Activated CD8-positive, alpha-beta T cell treated with anti-CD3 and anti-CD28 coated beads for 36 hours (primary cell): ENCODE data around the gene CCL18. TPM values are rescaled to one million over a fixed set of nuclear protein-coding genes. Genes with fewer than 3 reads are reported as not detected.
"Not testable (repeated sequence)": the region's sequence is repeated elsewhere in the genome, so short reads cannot be mapped to it uniquely, and the experiment has no call there.

Experiments used
- ATAC-seq: fragments of 200-7000 bp; cut with Tn5 transposase; one replicate; pipeline ENCODE4 v1.10.0; 2021; ENCODE audit warnings: mild to moderate bottlenecking, moderate library complexity
- CTCF ChIA-PET: fragments of 350-600 bp; sonication (Branson Sonifier 250); formaldehyde crosslinking; loops from one replicate; lab custom pipeline; 2021; ENCODE audit warnings: antibody characterized with exemption; lab: Charles Lee
- POLR2A ChIA-PET: fragments of 350-600 bp; sonication (Branson Sonifier 250); formaldehyde crosslinking; loops from one replicate; lab custom pipeline; 2021; ENCODE audit warnings: antibody characterized with exemption; lab: Charles Lee
- DNase-seq: peaks from one replicate; pipeline ENCODE4 v3.0.0-alpha.2; 2020
- H3K27ac Mint-ChIP-seq: one replicate; pipeline ENCODE4 v1.8.0; 2021; ENCODE audit warnings: mild to moderate bottlenecking, mixed read lengths
- H3K27me3 Mint-ChIP-seq: one replicate; pipeline ENCODE4 v1.8.0; 2021; ENCODE audit warnings: mixed read lengths
- H3K36me3 Mint-ChIP-seq: one replicate; pipeline ENCODE4 v1.8.0; 2021; ENCODE audit warnings: low read depth, mixed read lengths
- H3K4me1 Mint-ChIP-seq: one replicate; pipeline ENCODE4 v1.8.0; 2021; ENCODE audit warnings: low read depth, mixed read lengths
- H3K4me3 Mint-ChIP-seq: one replicate; pipeline ENCODE4 v1.8.0; 2021; ENCODE audit warnings: mild to moderate bottlenecking, moderate library complexity, mixed read lengths
- H3K9me3 Mint-ChIP-seq: one replicate; pipeline ENCODE4 v1.8.0; 2021; ENCODE audit warnings: mixed read lengths
- intact Hi-C: fragments of 100-400 bp; cut with micrococcal nuclease; formaldehyde crosslinking; loops from one replicate; pipeline ENCODE4 v1.10.0; 2022
- total RNA-seq, 2 experiments: library from RNA; stranded (reverse); gene quantifications; one replicate each; pipeline ENCODE4 v1.2.3, GENCODE V29; 2021
- TF ChIP-seq, protein P1 (sequence below): fragments of 200-600 bp; IDR thresholded peaks from one replicate; pipeline ENCODE4 v1.8.0; 2022; ENCODE audit warnings: antibody characterized with exemption, mild to moderate bottlenecking

The CCL18 gene
- total RNA-seq, 2 experiments from 2014 or later: not detected

DNA sequence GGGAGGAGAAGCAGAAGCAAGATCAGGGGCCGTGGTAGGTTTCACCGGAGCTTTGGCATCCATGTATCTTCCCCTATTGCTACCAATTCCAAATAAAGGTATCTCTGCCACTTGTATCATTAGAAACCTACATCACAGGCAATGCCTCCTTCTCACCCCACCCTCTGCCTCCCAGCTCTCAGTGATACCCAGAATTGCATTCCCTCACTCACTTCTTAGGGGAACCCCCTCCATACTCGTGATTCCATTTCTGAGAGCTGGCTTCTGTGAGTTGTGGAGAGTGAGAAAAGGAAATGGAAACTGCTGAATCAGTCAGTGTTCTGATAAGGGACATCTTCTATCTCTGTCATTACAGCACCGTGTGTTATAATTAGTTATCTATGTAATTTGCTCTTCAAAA lies 28.2 kb downstream of the CCL18 start:
- Mint-ChIP-seq H3K27ac (peak overlapping the region; percentile 87), H3K4me3 (peak overlapping the region; percentile 31), H3K27me3 (peaks cover 7% of the 10 kb centered on the region), H3K4me1 (peaks cover 63% of the 10 kb centered on the region), H3K36me3 (peaks cover 7% of the 10 kb centered on the region), H3K9me3 (no peaks in the 10 kb centered on the region)
- TF ChIP-seq, protein P1, sequence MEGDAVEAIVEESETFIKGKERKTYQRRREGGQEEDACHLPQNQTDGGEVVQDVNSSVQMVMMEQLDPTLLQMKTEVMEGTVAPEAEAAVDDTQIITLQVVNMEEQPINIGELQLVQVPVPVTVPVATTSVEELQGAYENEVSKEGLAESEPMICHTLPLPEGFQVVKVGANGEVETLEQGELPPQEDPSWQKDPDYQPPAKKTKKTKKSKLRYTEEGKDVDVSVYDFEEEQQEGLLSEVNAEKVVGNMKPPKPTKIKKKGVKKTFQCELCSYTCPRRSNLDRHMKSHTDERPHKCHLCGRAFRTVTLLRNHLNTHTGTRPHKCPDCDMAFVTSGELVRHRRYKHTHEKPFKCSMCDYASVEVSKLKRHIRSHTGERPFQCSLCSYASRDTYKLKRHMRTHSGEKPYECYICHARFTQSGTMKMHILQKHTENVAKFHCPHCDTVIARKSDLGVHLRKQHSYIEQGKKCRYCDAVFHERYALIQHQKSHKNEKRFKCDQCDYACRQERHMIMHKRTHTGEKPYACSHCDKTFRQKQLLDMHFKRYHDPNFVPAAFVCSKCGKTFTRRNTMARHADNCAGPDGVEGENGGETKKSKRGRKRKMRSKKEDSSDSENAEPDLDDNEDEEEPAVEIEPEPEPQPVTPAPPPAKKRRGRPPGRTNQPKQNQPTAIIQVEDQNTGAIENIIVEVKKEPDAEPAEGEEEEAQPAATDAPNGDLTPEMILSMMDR: no peak
- ChIA-PET CTCF (interaction anchor here (1.0 to 1.6 kb wide), 3 partner anchors 18 to 35 kb away, joined by 3 to 11 read pairs (median 4); no protein-coding TSS in a partner anchor), POLR2A (interaction anchor here (0.6 to 5.7 kb wide), 3 partner anchors 13 to 19 kb away, joined by 3 to 64 read pairs (median 4); partner anchors contain the start of gene CCL4)
- peak; percentile 77 for DNase-seq
- ATAC-seq: peak; percentile 68
- intact Hi-C loops: loop anchor here (10.0 kb wide), 2 partner anchors 103 to 197 kb away; partner anchors contain the start of genes CCL3L1 and CCL3L3

DNA sequence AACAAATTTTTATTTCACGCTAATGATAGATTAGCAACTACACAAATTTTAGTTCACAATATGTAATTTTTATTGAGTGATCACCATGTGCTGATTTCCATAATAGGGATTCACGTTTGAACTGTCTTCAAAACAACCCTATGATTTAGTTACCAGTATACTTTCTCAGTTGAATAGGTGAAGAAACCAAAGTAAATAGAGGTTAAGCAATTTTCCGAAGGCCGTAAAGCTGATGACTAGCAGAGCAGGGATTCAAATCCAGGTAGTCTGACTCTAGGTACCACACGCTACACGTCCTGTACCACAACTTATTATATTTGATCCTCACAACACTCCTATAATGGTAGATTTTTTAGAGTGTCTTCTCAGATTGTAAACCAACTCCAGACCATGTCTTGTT lies 28.6 kb downstream of the CCL18 start:
- DNase-seq, ATAC-seq, H3K27me3 Mint-ChIP-seq, H3K9me3 Mint-ChIP-seq, H3K4me3 Mint-ChIP-seq, H3K36me3 Mint-ChIP-seq: not testable (repeated sequence)
- intact Hi-C loops: loop anchor here (10.0 kb wide), 2 partner anchors 102 to 198 kb away; partner anchors contain the start of genes CCL3L1 and CCL3L3
- Mint-ChIP-seq H3K4me1 (peaks cover 63% of the 10 kb centered on the region), H3K27ac (peak overlapping the region; percentile 87)
- POLR2A ChIA-PET: interaction anchor here (0.8 to 5.7 kb wide), 3 partner anchors 12 to 20 kb away, joined by 3 to 64 read pairs (median 4); partner anchors contain the start of gene CCL4
- CTCF ChIA-PET: interaction anchor here (1.1 to 1.6 kb wide), 2 partner anchors 20 to 34 kb away, joined by 3 to 11 read pairs; no protein-coding TSS in a partner anchor

DNA sequence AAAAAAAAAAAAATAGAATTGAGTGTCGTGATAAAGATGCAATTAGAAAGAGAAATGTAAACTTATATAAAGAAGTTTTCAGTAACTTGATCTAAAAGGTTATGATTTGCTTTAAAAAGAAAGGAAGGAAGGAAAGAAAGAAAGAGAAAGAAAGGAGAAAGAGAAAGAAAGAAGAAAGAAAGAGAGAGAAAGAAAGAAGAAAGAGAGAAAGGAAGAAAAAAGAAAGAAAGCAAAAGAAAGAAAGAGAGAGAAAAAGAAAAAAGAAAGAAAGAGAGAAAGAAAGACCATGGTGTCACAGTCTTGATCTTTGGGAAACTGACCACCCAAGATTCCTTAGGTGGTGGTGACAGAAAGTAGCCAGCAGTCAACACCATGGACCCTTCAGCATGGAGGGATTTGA lies 30.2 kb downstream of the CCL18 start:
- Mint-ChIP-seq H3K4me3 (no peak overlapping the region), H3K27me3 (peaks cover 8% of the 10 kb centered on the region), H3K4me1 (peaks cover 56% of the 10 kb centered on the region), H3K36me3 (peaks cover 2% of the 10 kb centered on the region), H3K9me3 (no peaks in the 10 kb centered on the region), H3K27ac (peak overlapping the region; percentile 22)
- TF ChIP-seq, protein P1: no peak
- ATAC-seq: no peak
- intact Hi-C loops: loop anchor here (10.0 kb wide), 2 partner anchors 101 to 199 kb away; partner anchors contain the start of genes CCL3L1 and CCL3L3
- POLR2A ChIA-PET: no interaction called here
- CTCF ChIA-PET: no interaction called here
- DNase-seq: no peak

DNA sequence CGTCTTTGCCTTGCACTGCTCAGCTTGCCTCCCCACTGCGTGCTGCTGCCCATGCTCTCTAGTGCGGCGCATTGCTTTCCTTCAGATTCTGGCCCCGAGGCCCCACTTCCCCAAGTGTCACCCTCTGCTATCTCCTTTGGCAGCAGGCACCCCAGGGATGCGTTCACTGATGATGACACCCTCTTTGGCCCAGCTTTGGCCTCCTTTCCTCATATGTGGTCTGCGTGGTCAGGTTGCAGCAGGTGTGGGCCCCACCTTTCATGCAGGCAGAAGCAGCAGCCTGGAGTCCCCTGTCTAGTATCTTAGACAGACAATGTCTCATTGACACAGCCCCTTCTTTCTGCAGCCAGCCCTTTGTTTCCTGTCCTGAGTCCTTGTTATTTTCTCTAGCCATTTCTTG lies 30.7 kb downstream of the CCL18 start:
- peaks cover 8% of the 10 kb centered on the region for H3K27me3 Mint-ChIP-seq
- no peak overlapping the region for H3K4me3 Mint-ChIP-seq
- no peaks in the 10 kb centered on the region for H3K36me3 Mint-ChIP-seq
- intact Hi-C loops: loop anchor here (10.0 kb wide), 2 partner anchors 100 to 200 kb away; partner anchors contain the start of genes CCL3L1 and CCL3L3
- POLR2A ChIA-PET: no interaction called here
- H3K9me3 Mint-ChIP-seq: no peaks in the 10 kb centered on the region
- peaks cover 55% of the 10 kb centered on the region for H3K4me1 Mint-ChIP-seq
- TF ChIP-seq, protein P1: no peak
- H3K27ac Mint-ChIP-seq: peak overlapping the region; percentile 51
- DNase-seq: peak; percentile 36
- ATAC-seq: no peak
- CTCF ChIA-PET: no interaction called here

DNA sequence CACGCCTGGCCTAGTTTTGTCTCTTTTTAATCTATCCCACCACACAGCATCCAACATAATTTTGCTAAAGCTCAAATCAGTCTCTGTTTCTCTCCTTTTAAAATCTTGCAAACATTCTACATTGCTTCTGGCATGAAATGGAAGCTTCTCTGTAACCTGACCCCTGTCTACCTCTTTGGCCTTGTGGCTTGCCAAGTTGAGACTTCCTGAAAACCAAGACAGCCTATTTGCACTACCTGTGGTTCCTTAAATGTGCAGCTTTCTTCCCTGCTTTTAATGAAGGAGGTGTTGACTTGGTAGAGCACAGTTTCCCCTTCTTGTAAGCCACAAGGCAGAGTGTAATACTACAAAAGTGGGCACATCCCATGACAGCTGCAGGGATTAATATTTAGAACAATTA lies 31.9 kb downstream of the CCL18 start:
- TF ChIP-seq, protein P1: no peak
- no peak for ATAC-seq
- intact Hi-C loops: loop anchor here (10.0 kb wide), 2 partner anchors 99 to 201 kb away; partner anchors contain the start of genes CCL3L1 and CCL3L3

DNA sequence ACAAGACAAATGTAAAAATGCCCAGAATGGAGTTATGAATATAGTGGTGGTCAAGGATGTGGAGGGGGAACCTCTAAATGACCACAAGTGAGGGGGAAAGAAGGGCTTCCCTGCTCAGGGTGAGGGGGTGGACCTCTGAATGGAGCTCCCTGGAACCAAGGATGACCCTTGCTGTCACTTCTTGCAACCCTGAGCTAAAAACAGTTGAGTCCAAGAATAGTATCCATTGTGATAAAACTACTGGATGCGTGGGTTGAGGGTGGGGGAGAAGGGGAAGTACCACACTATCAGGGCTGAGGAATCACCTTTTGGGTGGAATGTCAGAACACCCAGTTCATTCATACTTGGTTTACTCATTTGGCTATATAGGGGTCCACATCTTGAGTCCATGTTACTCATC lies 34.9 kb downstream of the CCL18 start:
- not testable (repeated sequence) for H3K9me3 Mint-ChIP-seq, H3K4me3 Mint-ChIP-seq, DNase-seq, ATAC-seq, H3K27ac Mint-ChIP-seq, H3K36me3 Mint-ChIP-seq, H3K27me3 Mint-ChIP-seq
- peaks cover 37% of the 10 kb centered on the region for H3K4me1 Mint-ChIP-seq
- POLR2A ChIA-PET: interaction anchor here (1.2 kb wide), 1 partner anchor 11 kb away, joined by 4 read pairs; no protein-coding TSS in a partner anchor
- intact Hi-C loops: loop anchor here (10.0 kb wide), 2 partner anchors 96 to 204 kb away; partner anchors contain the start of genes CCL3L1 and CCL3L3
- CTCF ChIA-PET: interaction anchor here (2.5 kb wide), 1 partner anchor 27 kb away, joined by 13 read pairs; no protein-coding TSS in a partner anchor

More for the DNA sequence above, 31.9 kb downstream of the CCL18 start:
- POLR2A ChIA-PET: interaction anchor here (1.2 kb wide), 1 partner anchor 22 kb away, joined by 3 read pairs; no protein-coding TSS in a partner anchor
- Mint-ChIP-seq H3K27me3 (peaks cover 8% of the 10 kb centered on the region), H3K4me3 (no peak overlapping the region), H3K9me3 (no peaks in the 10 kb centered on the region), H3K4me1 (peaks cover 49% of the 10 kb centered on the region), H3K27ac (peak overlapping the region; percentile 22), H3K36me3 (no peaks in the 10 kb centered on the region)
- DNase-seq: no peak
- CTCF ChIA-PET: interaction anchor here (1.0 to 1.5 kb wide), 2 partner anchors 10 to 120 kb away, joined by 3 to 6 read pairs; no protein-coding TSS in a partner anchor

DNA sequence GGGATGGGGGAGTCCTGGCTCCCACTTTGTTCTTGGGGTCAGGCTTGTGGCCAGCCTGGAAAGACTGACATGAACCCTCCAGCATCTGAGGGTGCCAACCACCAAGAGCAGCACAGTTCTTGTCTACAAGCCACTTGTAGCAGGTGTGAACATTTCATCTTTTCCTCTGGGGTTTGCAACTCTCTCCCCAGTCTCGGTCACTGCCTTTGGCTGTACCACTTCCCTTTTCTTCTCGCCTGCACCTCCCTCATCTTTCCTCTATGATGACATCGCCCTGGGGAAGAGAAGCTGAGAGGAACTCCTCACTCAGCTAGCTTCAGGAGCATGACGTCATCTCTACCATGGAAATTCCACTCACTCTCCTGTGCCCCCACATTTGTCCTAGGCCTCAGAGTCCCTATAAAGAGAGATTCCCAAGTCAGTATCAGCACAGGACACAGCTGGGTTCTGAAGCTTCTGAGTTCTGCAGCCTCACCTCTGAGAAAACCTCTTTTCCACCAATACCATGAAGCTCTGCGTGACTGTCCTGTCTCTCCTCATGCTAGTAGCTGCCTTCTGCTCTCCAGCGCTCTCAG lies 39.4 kb downstream of the CCL18 start, which contains the start of gene CCL4:
Gene CCL4, plus strand, starts transcription at position 427 of the 575 bp plus-strand sequence. Its CDS starts 79 bp downstream, at position 506.
- peak; percentile 69 for DNase-seq
- ATAC-seq: peak; percentile 74
- H3K9me3 Mint-ChIP-seq, H3K27me3 Mint-ChIP-seq, intact Hi-C loops: not testable (repeated sequence)
- CTCF ChIA-PET: interaction anchor here (1.4 to 2.2 kb wide), 2 partner anchors 31 to 45 kb away, joined by 7 to 8 read pairs; no protein-coding TSS in a partner anchor
- peaks cover 12% of the 10 kb centered on the region for H3K36me3 Mint-ChIP-seq
- POLR2A ChIA-PET: interaction anchor here (1.5 to 6.4 kb wide), 2 partner anchors 12 to 15 kb away, joined by 6 to 64 read pairs; partner anchors contain the start of gene CCL3
- peak within 1 kb of the TSS; percentile 88 for H3K27ac Mint-ChIP-seq
- H3K4me3 Mint-ChIP-seq: peak within 1 kb of the TSS; percentile 75
- H3K4me1 Mint-ChIP-seq: peaks cover 45% of the 10 kb centered on the region
